D721Med (cell line): Measurements from ENCODE around the gene KLHDC8A.
A peak's percentile ranks its signal among the peaks of the same experiment; 100 is the strongest.

Experiments used
- DNase-seq: peaks from one replicate; pipeline ENCODE4 v3.0.0; 2011; ENCODE audit warnings: low spot score; ENCODE audit not compliant: insufficient read length
- FAIRE-seq: peaks from 2 replicates; lab custom pipeline; 2011; peaks lifted over from hg19 to GRCh38; lab: Jason Lieb, UNC
- CTCF ChIP-seq: IDR thresholded peaks from 2 replicates; pipeline ENCODE4 v1.5.1; 2012; ENCODE audit warnings: mild to moderate bottlenecking, control low read depth; ENCODE audit not compliant: insufficient read depth; ENCODE audit errors: missing control alignments

KLHDC8A gene

GRCh38 chr1:205357567-205357966 lies 845 bp upstream of the KLHDC8A start:
- FAIRE-seq (peak; percentile 77), DNase-seq (no peak)
- TF ChIP-seq CTCF, result no peak

GRCh38 chr1:205355075-205355453 lies 1.7 kb downstream of the KLHDC8A start:
- no peak for TF ChIP-seq CTCF
- FAIRE-seq (no peak), DNase-seq (no peak)

GRCh38 chr1:205354259-205355074 lies 2.3 kb downstream of the KLHDC8A start:
- TF ChIP-seq CTCF, result peak; percentile 95
- peak; percentile 91 for FAIRE-seq
- no peak for DNase-seq

GRCh38 chr1:205353612-205354011 lies 3.1 kb downstream of the KLHDC8A start:
- DNase-seq, result no peak
- no peak for TF ChIP-seq CTCF
- peak; percentile 74 for FAIRE-seq

- peak; percentile 25 for FAIRE-seq
- TF ChIP-seq CTCF, result no peak
- DNase-seq, result no peak
These were observed 3.5 kb downstream of the KLHDC8A start for GRCh38 chr1:205353191-205353590.

GRCh38 chr1:205351984-205352713 lies 4.6 kb downstream of the KLHDC8A start:
- peak; percentile 72 for TF ChIP-seq CTCF
- FAIRE-seq, result peak; percentile 89
- no peak for DNase-seq
